H1 (cell line): ENCODE measurements around the gene PPFIBP2. TPM values are rescaled to one million over a fixed set of nuclear protein-coding genes. Genes with fewer than 3 reads are reported as not detected.

Experiments
- CTCF ChIA-PET: fragments of 300-600 bp; sonication (Branson Sonifier 250); formaldehyde crosslinking; loops from one replicate; lab custom pipeline; 2021; ENCODE audit not compliant: partially characterized antibody; lab: Charles Lee
- POLR2A ChIA-PET: fragments of 300-600 bp; sonication (Branson Sonifier 250); formaldehyde crosslinking; loops from one replicate; lab custom pipeline; 2021; ENCODE audit warnings: inconsistent platforms; ENCODE audit not compliant: partially characterized antibody; lab: Charles Lee
- DNase-seq, 2 experiments: peaks; one replicate each; pipeline versions ENCODE4 v3.0.0 to v3.0.0-alpha.2; 2010 to 2022; ENCODE audit warnings: low spot score in 2 of 2, low read depth in 1 of 2, mixed read lengths in 1 of 2
- FAIRE-seq: peaks from 2 replicates; lab custom pipeline; 2011; peaks lifted over from hg19 to GRCh38; lab: Jason Lieb, UNC
- H2AFZ ChIP-seq: 2 replicates; pipeline ENCODE4 v1.8.1; 2012; ENCODE audit warnings: low read length, inconsistent platforms
- H2AK5ac ChIP-seq: 2 replicates; pipeline ENCODE4 v1.6.1; 2013; ENCODE audit warnings: low read depth, low read length
- H2BK120ac ChIP-seq: replicated peaks from 2 replicates; pipeline ENCODE3; 2013; ENCODE audit warnings: low read depth, low read length, inconsistent platforms
- H2BK12ac ChIP-seq: 2 replicates; pipeline ENCODE4 v1.6.1; 2013; ENCODE audit warnings: low read depth, low read length
- H2BK15ac ChIP-seq: 2 replicates; pipeline ENCODE4 v1.6.1; 2013; ENCODE audit warnings: low read length
- H2BK20ac ChIP-seq: 2 replicates; pipeline ENCODE4 v1.6.1; 2013; ENCODE audit warnings: low read length
- H2BK5ac ChIP-seq: 2 replicates; pipeline ENCODE4 v1.6.1; 2013; ENCODE audit warnings: low read depth, low read length
- H3K14ac ChIP-seq: 2 replicates; pipeline ENCODE4 v1.6.1; 2013; ENCODE audit warnings: inconsistent platforms; ENCODE audit not compliant: insufficient read length
- H3K18ac ChIP-seq: 2 replicates; pipeline ENCODE4 v1.6.1; 2013; ENCODE audit warnings: low read length; ENCODE audit errors: extremely low read depth
- H3K23ac ChIP-seq: 2 replicates; pipeline ENCODE4 v1.6.1; 2013; ENCODE audit warnings: inconsistent platforms; ENCODE audit not compliant: insufficient read length
- H3K23me2 ChIP-seq: 2 replicates; pipeline ENCODE4 v1.6.1; 2013; ENCODE audit warnings: low read depth, low read length
- H3K27ac ChIP-seq: 2 replicates; pipeline ENCODE4 v1.6.1; 2011; ENCODE audit warnings: low read depth, low read length, inconsistent platforms
- H3K27me3 ChIP-seq, 4 experiments: replicated peaks in 1 of 4; 1 replicate in 1 of 4; 2 replicates in 3 of 4; pipeline versions ENCODE4 v1.6.1 to v1.8.1; 2011 to 2013; ENCODE audit warnings: low read length in 3 of 4, mild to moderate bottlenecking in 3 of 4, inconsistent platforms in 2 of 4, mixed read lengths in 2 of 4, moderate library complexity in 1 of 4; ENCODE audit not compliant: control insufficient read depth in 3 of 4, insufficient read depth in 3 of 4; ENCODE audit errors: extremely low read depth in 1 of 4
- H3K36me3 ChIP-seq, 4 experiments: 2 replicates each; pipeline versions ENCODE4 v1.6.1 to v1.8.1; 2011 to 2013; ENCODE audit warnings: mild to moderate bottlenecking in 4 of 4, low read length in 3 of 4, moderate library complexity in 2 of 4, control low read depth in 1 of 4, inconsistent platforms in 1 of 4; ENCODE audit not compliant: insufficient read depth in 4 of 4, control insufficient read depth in 2 of 4
- H3K4ac ChIP-seq: replicated peaks from 2 replicates; pipeline ENCODE3; 2013; ENCODE audit warnings: low read length, low read depth, mixed read lengths, inconsistent platforms; ENCODE audit not compliant: insufficient read length
- H3K4me1 ChIP-seq, 4 experiments: replicated peaks in 1 of 4; 1 replicate in 1 of 4; 2 replicates in 3 of 4; pipeline versions ENCODE4 v1.6.1 to v1.8.1; 2011 to 2013; ENCODE audit warnings: low read length in 3 of 4, inconsistent platforms in 2 of 4, mixed read lengths in 1 of 4; ENCODE audit not compliant: insufficient read depth in 4 of 4, control insufficient read depth in 3 of 4
- H3K4me2 ChIP-seq, 2 experiments: 2 replicates each; pipeline versions ENCODE4 v1.6.1 to v1.8.1; 2011 to 2013; ENCODE audit warnings: low read depth in 2 of 2, low read length in 2 of 2, control low read depth in 1 of 2, inconsistent platforms in 1 of 2, mild to moderate bottlenecking in 1 of 2; ENCODE audit not compliant: insufficient read depth in 1 of 2
- H3K4me3 ChIP-seq, 4 experiments: fragments of 200-600, 300-600 bp in 1 of 4; sonication (generic), shearing (Covaris generic), sonication (Bioruptor Twin) in 1 of 4; 2 replicates each; pipeline versions ENCODE4 v1.5.1 to v1.8.1; 2011 to 2016; ENCODE audit warnings: low read length in 4 of 4, low read depth in 3 of 4, control low read depth in 2 of 4, inconsistent platforms in 2 of 4, mild to moderate bottlenecking in 2 of 4, mixed read lengths in 1 of 4, moderate library complexity in 1 of 4; ENCODE audit not compliant: insufficient read depth in 2 of 4; ENCODE audit errors: extremely low read depth in 1 of 4
- H3K56ac ChIP-seq: replicated peaks from 2 replicates; pipeline ENCODE3; 2013; ENCODE audit warnings: low read depth, mild to moderate bottlenecking, mixed read lengths, low read length, inconsistent platforms; ENCODE audit not compliant: insufficient read length
- H3K79me1 ChIP-seq: 2 replicates; pipeline ENCODE4 v1.6.1; 2013; ENCODE audit warnings: low read depth, low read length, control low read depth
- H3K79me2 ChIP-seq, 2 experiments: 2 replicates each; pipeline versions ENCODE4 v1.6.1 to v1.8.1; 2012 to 2013; ENCODE audit warnings: low read length in 2 of 2, mild to moderate bottlenecking in 2 of 2, inconsistent platforms in 1 of 2; ENCODE audit not compliant: insufficient read depth in 2 of 2, control insufficient read depth in 1 of 2
- H3K9ac ChIP-seq, 4 experiments: replicated peaks in 1 of 4; 1 replicate in 1 of 4; 2 replicates in 3 of 4; pipeline versions ENCODE4 v1.6.1 to v1.8.1; 2011 to 2013; ENCODE audit warnings: low read depth in 3 of 4, low read length in 3 of 4, control low read depth in 2 of 4, mild to moderate bottlenecking in 2 of 4, moderate library complexity in 2 of 4, inconsistent platforms in 1 of 4; ENCODE audit errors: extremely low read depth in 1 of 4
- H3K9me3 ChIP-seq, 2 experiments: 2 replicates each; pipeline versions ENCODE4 v1.6.1 to v1.8.1; 2012 to 2013; ENCODE audit warnings: mild to moderate bottlenecking in 2 of 2, moderate library complexity in 2 of 2, control low read depth in 1 of 2, inconsistent platforms in 1 of 2, low read depth in 1 of 2, low read length in 1 of 2, mixed read lengths in 1 of 2; ENCODE audit not compliant: insufficient read depth in 2 of 2
- H4K20me1 ChIP-seq, 2 experiments: replicated peaks in 1 of 2; 2 replicates each; pipeline versions ENCODE3 to v1.8.1; 2011 to 2013; ENCODE audit warnings: inconsistent platforms in 2 of 2, low read length in 2 of 2, mild to moderate bottlenecking in 1 of 2; ENCODE audit not compliant: insufficient read depth in 2 of 2, control insufficient read depth in 1 of 2
- H4K5ac ChIP-seq: 2 replicates; pipeline ENCODE4 v1.6.1; 2013; ENCODE audit warnings: low read length, low read depth, mixed read lengths, inconsistent platforms; ENCODE audit not compliant: insufficient read length
- H4K8ac ChIP-seq: 2 replicates; pipeline ENCODE4 v1.8.0; 2013; ENCODE audit warnings: mild to moderate bottlenecking, moderate library complexity, low read length, inconsistent platforms; ENCODE audit not compliant: insufficient read depth; ENCODE audit errors: extremely low read depth
- H4K91ac ChIP-seq: replicated peaks from 2 replicates; pipeline ENCODE3; 2013; ENCODE audit warnings: low read length, mixed read lengths, inconsistent platforms; ENCODE audit not compliant: insufficient read length
- BACH1 ChIP-seq: IDR thresholded peaks from 2 replicates; pipeline ENCODE4 v1.6.1; 2012; ENCODE audit warnings: low read length, improper control_type of control experiment
- CEBPB ChIP-seq: IDR thresholded peaks from 2 replicates; pipeline ENCODE4 v1.6.1; 2012; ENCODE audit warnings: low read depth, low read length
- CTBP2 ChIP-seq: IDR thresholded peaks from 2 replicates; pipeline ENCODE4 v1.7.0; 2011; ENCODE audit warnings: borderline replicate concordance, mild to moderate bottlenecking, moderate library complexity, mixed read lengths, low read length; ENCODE audit not compliant: insufficient read depth, insufficient read length
- JUND ChIP-seq: IDR thresholded peaks from 2 replicates; pipeline ENCODE4 v1.6.1; 2011; ENCODE audit warnings: mild to moderate bottlenecking, improper control_type of control experiment, low read length
- MAFK ChIP-seq: IDR thresholded peaks from 2 replicates; pipeline ENCODE4 v1.6.1; 2012; ENCODE audit warnings: low read depth, mild to moderate bottlenecking, improper control_type of control experiment, low read length
- SIN3A ChIP-seq, 2 experiments: IDR thresholded peaks in 1 of 2; conservative IDR thresholded peaks in 1 of 2; 2 replicates each; pipeline ENCODE4 v1.6.1; 2011 to 2012; ENCODE audit warnings: low read length in 2 of 2, improper control_type of control experiment in 1 of 2, low read depth in 1 of 2, mild to moderate bottlenecking in 1 of 2
- SP1 ChIP-seq: IDR thresholded peaks from 2 replicates; pipeline ENCODE4 v1.6.1; 2011; ENCODE audit warnings: low read depth, low read length
- SUZ12 ChIP-seq: fragments of 200-600 bp; sonication (generic); IDR thresholded peaks from 2 replicates; pipeline ENCODE4 v1.6.1; 2012; ENCODE audit warnings: mild to moderate bottlenecking, inconsistent platforms, low read length, moderate library complexity, mixed read lengths
- TCF12 ChIP-seq: IDR thresholded peaks from 2 replicates; pipeline ENCODE4 v1.6.1; 2011; ENCODE audit warnings: low read depth, mild to moderate bottlenecking, low read length
- WGBS, 2 experiments: shearing (Covaris generic) in 1 of 2; methylation state at CpG; one replicate each; pipeline versions ENCODE4 v1.1.6 to v1.1.7; 2013 to 2015; ENCODE audit warnings: low lambda C conversion rate in 2 of 2, mixed read lengths in 2 of 2, inconsistent platforms in 1 of 2, low coverage in 1 of 2, missing lambda C conversion rate in 1 of 2; ENCODE audit not compliant: insufficient replicate concordance in 2 of 2, insufficient coverage in 1 of 2, insufficient read length in 1 of 2; ENCODE audit errors: extremely low coverage in 1 of 2, missing lambda C conversion rate in 1 of 2; 5-methylcytosine and 5-hydroxymethylcytosine counted together
- polyA plus RNA-seq, 7 experiments: library from polyadenylated mRNA; depleted of rRNA in 3 of 7; stranded (reverse) in 5 of 7; unstranded in 2 of 7; fragments of >200 nt in 5 of 7; fragments of 200-250 nt in 2 of 7; gene quantifications; 1 replicate in 5 of 7; 2 replicates in 1 of 7; 4 replicates in 1 of 7; pipeline versions ENCODE4 v1.2.1 to v1.2.3, GENCODE V29; 2011 to 2013; ENCODE audit warnings: missing spikeins in 2 of 7, mixed read lengths in 2 of 7
- total RNA-seq: library from RNA; stranded (reverse); fragmentation: NEBNext Ultra II Directional; extraction: Animal tissue kit (Norgen Biotek cat#: 25700); gene quantifications from 2 replicates; pipeline ENCODE4 v1.2.1, GENCODE V29; 2021

PPFIBP2 gene
- total and polyA plus RNA-seq, 2 of the 8 experiments (the other 6 are each of a cell fraction or from before 2014, with no cell fraction given), result 5.5 to 9.8 TPM

GRCh38 chr11:7666292-7666866 lies 152.6 kb downstream of the PPFIBP2 start:
- Histone ChIP-seq H2AFZ (no peak overlapping the region), H3K27ac (no peak overlapping the region), H3K18ac (no peak overlapping the region), H3K4me2 (no peak overlapping the region), H3K14ac (no peak overlapping the region), H3K79me2 (no peaks in the 10 kb centered on the region), H3K27me3 (no peaks in the 10 kb centered on the region), H2BK12ac (no peak overlapping the region), H3K4me3 (no peak overlapping the region), H3K4me1 (no peaks in the 10 kb centered on the region), H3K36me3 (peaks cover 21 to 44% (median 39%) of the 10 kb centered on the region in 4 experiments; a peak in 7 of 8 replicates), H4K8ac (no peak overlapping the region), H2BK15ac (no peak overlapping the region), H4K5ac (no peak overlapping the region), H2BK120ac (no peak overlapping the region), H4K20me1 (no peaks in the 10 kb centered on the region), H3K23me2 (no peaks in the 10 kb centered on the region), H4K91ac (no peak overlapping the region), H2AK5ac (no peak overlapping the region), H3K79me1 (no peaks in the 10 kb centered on the region), H3K9ac (no peak overlapping the region), H3K56ac (no peak overlapping the region), H3K9me3 (peaks cover 6 to 28% of the 10 kb centered on the region in 2 experiments), H3K23ac (no peak overlapping the region), H2BK20ac (no peak overlapping the region), H2BK5ac (0 out of 2 replicates have a peak overlapping the region, but pooled peaks have one; percentile 13), H3K4ac (no peak overlapping the region)
- 86% methylated on average over 6 of the region's 7 CpGs; no CpG with 5 or more reads in 1 of the 2 experiments for WGBS, 2 experiments
- ChIA-PET CTCF (interaction anchor here (0.6 to 5.7 kb wide), 41 partner anchors 10 to 569 kb away, joined by 3 to 46 read pairs (median 6); no protein-coding TSS in a partner anchor), POLR2A (interaction anchor here (0.8 to 1.6 kb wide), 3 partner anchors 7 to 95 kb away, joined by 3 to 5 read pairs (median 5); partner anchors contain the start of gene CYB5R2)
- FAIRE-seq, result no peak
- DNase-seq, result peak in 1 of 2 experiments; percentile 17
- no peak for TF ChIP-seq SUZ12
- TF ChIP-seq BACH1, result no peak
- TF ChIP-seq MAFK, result no peak
- no peak for TF ChIP-seq TCF12
- no peak for TF ChIP-seq CTBP2
- TF ChIP-seq CEBPB, result no peak
- no peak for TF ChIP-seq SP1
- no peak for TF ChIP-seq SIN3A (conservative IDR thresholded peaks at IDR 0.05 in 1 of 2, IDR thresholded peaks at IDR 0.05 in 1 of 2; ENCODE audit: low read depth in 1 of 2, low read length in 2 of 2)
- no peak for TF ChIP-seq JUND
- TF ChIP-seq, all 59 proteins: peak for 0
